K562 (cell line): ENCODE results near the gene ITGA7. TPM values are rescaled to one million over a fixed set of nuclear protein-coding genes. Genes with fewer than 3 reads are reported as not detected.

Experiments
- ATAC-seq: fragments of 200-7000 bp; cut with Tn5 transposase; 3 replicates; pipeline ENCODE4 v1.9.1; 2020; ENCODE audit warnings: moderate library complexity
- BruUV-seq: library from RNA; stranded (reverse); fragments of 400-500 nt; replicated peaks from 2 replicates; lab custom pipeline; 2021; lab: Mats Ljungman, UMichigan
- CTCF ChIA-PET: fragments of 300-600 bp; formaldehyde crosslinking; extraction: SDS; loops from one replicate; lab custom pipeline; 2021; ENCODE audit warnings: low intra/inter-chr PET ratio; lab: Yijun Ruan, JAX
- POLR2A ChIA-PET: fragments of 300-600, 350-650 bp; sonication (Branson Sonifier 250); formaldehyde crosslinking; extraction: SDS; loops from one replicate; lab custom pipeline; 2021; ENCODE audit warnings: antibody characterized with exemption, inconsistent platforms; lab: Yijun Ruan, JAX
- DNase-seq, 4 experiments: peaks; one replicate each; pipeline versions ENCODE4 v3.0.0 to v3.0.0-alpha.2; 2011 to 2018; ENCODE audit warnings: low spot score in 3 of 4, mixed read lengths in 3 of 4; ENCODE audit errors: extremely low read depth in 1 of 4
- FAIRE-seq: peaks from 2 replicates; lab custom pipeline; 2011; peaks lifted over from hg19 to GRCh38; lab: Jason Lieb, UNC
- H2AFZ ChIP-seq: 2 replicates; pipeline ENCODE4 v1.6.0; 2011; ENCODE audit warnings: low read depth, low read length, control low read depth, inconsistent platforms
- H3K27ac ChIP-seq: fragments of 200-600 bp; 3 replicates; pipeline ENCODE4 v1.8.0; 2011; ENCODE audit warnings: low read depth, mild to moderate bottlenecking, control low read depth, inconsistent platforms, low read length, moderate library complexity, mixed read lengths; ENCODE audit errors: extremely low read depth
- H3K27me3 ChIP-seq, 2 experiments: fragments of 300-600 bp in 1 of 2; 2 replicates in 1 of 2; 3 replicates in 1 of 2; pipeline versions ENCODE4 v1.6.0 to v1.8.0; 2011; ENCODE audit warnings: inconsistent platforms in 2 of 2, low read length in 2 of 2, mild to moderate bottlenecking in 1 of 2, mixed read lengths in 1 of 2, moderate library complexity in 1 of 2; ENCODE audit not compliant: control insufficient read depth in 2 of 2, insufficient read depth in 2 of 2
- H3K36me3 ChIP-seq: fragments of 300-600 bp; 3 replicates; pipeline ENCODE4 v1.8.0; 2011; ENCODE audit warnings: mild to moderate bottlenecking, low read length, inconsistent platforms; ENCODE audit not compliant: control insufficient read depth, insufficient read depth
- H3K4me1 ChIP-seq, 2 experiments: fragments of 200-600 bp in 1 of 2; replicated peaks in 1 of 2; 2 replicates in 1 of 2; 3 replicates in 1 of 2; pipeline versions ENCODE4 v1.5.1 to v1.8.0; 2011; ENCODE audit warnings: inconsistent platforms in 2 of 2, low read length in 2 of 2, mild to moderate bottlenecking in 1 of 2, mixed read lengths in 1 of 2, moderate library complexity in 1 of 2; ENCODE audit not compliant: control insufficient read depth in 2 of 2, insufficient read depth in 2 of 2
- H3K4me2 ChIP-seq: 2 replicates; pipeline ENCODE4 v1.6.1; 2011; ENCODE audit warnings: low read length, control low read depth, inconsistent platforms, mixed read lengths; ENCODE audit not compliant: insufficient read depth
- H3K4me3 ChIP-seq: fragments of 200-600 bp; sonication (generic), shearing (Covaris generic); 2 replicates; pipeline ENCODE4 v1.5.1; 2016; ENCODE audit warnings: control low read depth, inconsistent platforms
- H3K79me2 ChIP-seq: fragments of 200-600 bp; 3 replicates; pipeline ENCODE4 v1.8.0; 2011; ENCODE audit warnings: low read length, inconsistent platforms; ENCODE audit not compliant: control insufficient read depth, insufficient read depth
- H3K9ac ChIP-seq, 2 experiments: 2 replicates each; pipeline versions ENCODE4 v1.6.0 to v1.6.1; 2011; ENCODE audit warnings: low read depth in 2 of 2, low read length in 2 of 2, control low read depth in 1 of 2, inconsistent platforms in 1 of 2, mild to moderate bottlenecking in 1 of 2, mixed read lengths in 1 of 2; ENCODE audit not compliant: insufficient read depth in 1 of 2
- H3K9me1 ChIP-seq: one replicate; pipeline ENCODE4 v1.6.0; 2011; ENCODE audit warnings: inconsistent platforms, mild to moderate bottlenecking, low read length, moderate library complexity; ENCODE audit not compliant: control insufficient read depth, insufficient read depth
- H3K9me3 ChIP-seq: replicated peaks from 2 replicates; pipeline ENCODE4 v1.5.1; 2011; ENCODE audit warnings: low read depth, low read length, inconsistent platforms; ENCODE audit not compliant: control insufficient read depth, insufficient read depth
- H4K20me1 ChIP-seq: replicated peaks from 2 replicates; pipeline ENCODE4 v1.6.1; 2011; ENCODE audit warnings: low read length, inconsistent platforms, mixed read lengths; ENCODE audit not compliant: control insufficient read depth, insufficient read depth
- PCBP2 ChIP-seq: fragments of 200-400 bp; formaldehyde crosslinking; IDR thresholded peaks from 2 replicates; pipeline ENCODE4 v1.6.1; 2018; ENCODE audit warnings: low read length, low read depth, mild to moderate bottlenecking, moderate library complexity; ENCODE audit not compliant: poor library complexity, severe bottlenecking
- TAF15 ChIP-seq: fragments of 200-400 bp; formaldehyde crosslinking; IDR thresholded peaks from 2 replicates; pipeline ENCODE4 v1.6.1; 2017; ENCODE audit warnings: mild to moderate bottlenecking, low read depth, low read length, moderate library complexity
- WGBS: fragments of 100-300 bp; shearing (Covaris generic); methylation state at CpG from one replicate; pipeline ENCODE4 v1.1.6; 2016; ENCODE audit warnings: low coverage, mixed read lengths; ENCODE audit not compliant: insufficient coverage; ENCODE audit errors: missing lambda C conversion rate; 5-methylcytosine and 5-hydroxymethylcytosine counted together
- in situ Hi-C: fragments of 300-500 bp; cut with MboI; formaldehyde crosslinking; loops from 4 replicates; pipeline ENCODE4 v1.15.0; 2018; ENCODE audit warnings: inconsistent platforms, mixed read lengths
- intact Hi-C: fragments of 100-400 bp; cut with micrococcal nuclease; formaldehyde crosslinking; loops from 2 replicates; pipeline ENCODE4 v1.14.2; 2022
- polyA plus RNA-seq, 8 experiments: library from polyadenylated mRNA; depleted of rRNA in 4 of 8; stranded (reverse) in 5 of 8; unstranded in 3 of 8; fragments of >200 nt; fragmentation: Nextera tagmentation in 2 of 8; fragmentation: Illumina TruSeq in 1 of 8; extraction: Ambion mirVana in 2 of 8; extraction: Trizol in 1 of 8; gene quantifications; 2 replicates each; pipeline versions ENCODE4 v1.2.1 to v1.2.3, GENCODE V29; 2011 to 2014; ENCODE audit warnings: inconsistent platforms in 1 of 8, missing spikeins in 1 of 8
- total RNA-seq, 7 experiments: library from RNA; depleted of rRNA in 6 of 7; stranded (reverse); fragments of >200 nt in 6 of 7; fragmentation: Illumina TruSeq in 2 of 7; extraction: Trizol in 2 of 7; gene quantifications; 2 replicates each; pipeline versions ENCODE4 v1.2.1 to v1.2.3, GENCODE V29; 2011 to 2021; ENCODE audit warnings: low replicate concordance in 1 of 7
- TF ChIP-seq, protein P1 (sequence below): sonication (generic); formaldehyde crosslinking; IDR thresholded peaks from 2 replicates; pipeline ENCODE4 v1.8.0; 2023; ENCODE audit warnings: mild to moderate bottlenecking, missing genetic modification reagents

ITGA7 gene
- total and polyA plus RNA-seq, 9 of the 15 experiments (the other 6 are each of a cell fraction or from before 2014, with no cell fraction given): 0.11 to 2.3 (median 0.56) TPM; not detected in 1

DNA sequence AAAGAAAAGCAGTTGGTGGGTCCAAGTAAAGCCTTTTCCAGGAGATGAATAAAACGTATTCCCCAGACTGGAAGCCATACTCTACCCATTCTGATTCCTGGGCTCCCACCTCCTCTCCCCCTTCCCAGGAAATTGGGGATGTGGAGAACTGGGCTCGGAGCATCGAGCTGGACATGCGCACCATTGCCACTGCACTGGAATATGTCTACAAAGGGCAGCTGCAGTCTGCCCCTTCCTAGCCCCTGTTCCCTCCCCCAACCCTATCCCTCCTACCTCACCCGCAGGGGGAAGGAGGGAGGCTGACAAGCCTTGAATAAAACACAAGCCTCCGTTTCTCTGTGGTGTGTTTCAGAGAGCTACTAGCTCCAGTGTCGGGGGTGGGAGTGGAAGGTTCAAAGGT is 11.7 kb upstream of the ITGA7 start:
- intact Hi-C loops: no loop called here
- Histone ChIP-seq H3K9me1 (no peaks in the 10 kb centered on the region), H3K9ac (no peak overlapping the region)

More for the DNA sequence above, 11.7 kb upstream of the ITGA7 start:
- FAIRE-seq (no peak), ATAC-seq (no peak), DNase-seq (no peak)
- Histone ChIP-seq H3K79me2 (peaks cover 6% of the 10 kb centered on the region; the same call in 2 of the 3 replicates), H3K4me2 (no peak overlapping the region), H3K27ac (no peak overlapping the region), H4K20me1 (peaks cover 8% of the 10 kb centered on the region; the same call in 1 of the 2 replicates), H2AFZ (no peak overlapping the region), H3K4me3 (no peak overlapping the region), H3K27me3 (no peaks in the 10 kb centered on the region), H3K4me1 (peaks cover 18 to 29% of the 10 kb centered on the region in 2 experiments; a peak in 4 of 5 replicates), H3K36me3 (peaks cover 12% of the 10 kb centered on the region; the same call in 2 of the 3 replicates), H3K9me3 (no peaks in the 10 kb centered on the region)
- ChIA-PET CTCF (no interaction called here), POLR2A (interaction anchor here (0.5 to 1.7 kb wide), 7 partner anchors 10 to 600 kb away, joined by 3 to 8 read pairs (median 5); partner anchors contain the start of gene CD63)
- BruUV-seq: no TSS peak
- WGBS: 67% methylated on average over 7 of the region's 7 CpGs
- in situ Hi-C loops: no loop called here
- no peak for TF ChIP-seq TAF15
- TF ChIP-seq PCBP2: no peak
- TF ChIP-seq, protein P1, sequence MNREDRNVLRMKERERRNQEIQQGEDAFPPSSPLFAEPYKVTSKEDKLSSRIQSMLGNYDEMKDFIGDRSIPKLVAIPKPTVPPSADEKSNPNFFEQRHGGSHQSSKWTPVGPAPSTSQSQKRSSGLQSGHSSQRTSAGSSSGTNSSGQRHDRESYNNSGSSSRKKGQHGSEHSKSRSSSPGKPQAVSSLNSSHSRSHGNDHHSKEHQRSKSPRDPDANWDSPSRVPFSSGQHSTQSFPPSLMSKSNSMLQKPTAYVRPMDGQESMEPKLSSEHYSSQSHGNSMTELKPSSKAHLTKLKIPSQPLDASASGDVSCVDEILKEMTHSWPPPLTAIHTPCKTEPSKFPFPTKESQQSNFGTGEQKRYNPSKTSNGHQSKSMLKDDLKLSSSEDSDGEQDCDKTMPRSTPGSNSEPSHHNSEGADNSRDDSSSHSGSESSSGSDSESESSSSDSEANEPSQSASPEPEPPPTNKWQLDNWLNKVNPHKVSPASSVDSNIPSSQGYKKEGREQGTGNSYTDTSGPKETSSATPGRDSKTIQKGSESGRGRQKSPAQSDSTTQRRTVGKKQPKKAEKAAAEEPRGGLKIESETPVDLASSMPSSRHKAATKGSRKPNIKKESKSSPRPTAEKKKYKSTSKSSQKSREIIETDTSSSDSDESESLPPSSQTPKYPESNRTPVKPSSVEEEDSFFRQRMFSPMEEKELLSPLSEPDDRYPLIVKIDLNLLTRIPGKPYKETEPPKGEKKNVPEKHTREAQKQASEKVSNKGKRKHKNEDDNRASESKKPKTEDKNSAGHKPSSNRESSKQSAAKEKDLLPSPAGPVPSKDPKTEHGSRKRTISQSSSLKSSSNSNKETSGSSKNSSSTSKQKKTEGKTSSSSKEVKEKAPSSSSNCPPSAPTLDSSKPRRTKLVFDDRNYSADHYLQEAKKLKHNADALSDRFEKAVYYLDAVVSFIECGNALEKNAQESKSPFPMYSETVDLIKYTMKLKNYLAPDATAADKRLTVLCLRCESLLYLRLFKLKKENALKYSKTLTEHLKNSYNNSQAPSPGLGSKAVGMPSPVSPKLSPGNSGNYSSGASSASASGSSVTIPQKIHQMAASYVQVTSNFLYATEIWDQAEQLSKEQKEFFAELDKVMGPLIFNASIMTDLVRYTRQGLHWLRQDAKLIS (CRISPR knock-in tag): no peak
